Neural cell (in vitro differentiated cells): ENCODE data around the gene ITIH4.

Experiments
- EP300 ChIP-seq: fragments of 450-650 bp; conservative IDR thresholded peaks from 2 replicates; pipeline ENCODE4 v1.6.1; 2014; ENCODE audit warnings: antibody characterized with exemption, mild to moderate bottlenecking, moderate library complexity; ENCODE audit not compliant: poor library complexity, severe bottlenecking
- EZH2 ChIP-seq: fragments of 200-600, 300-800 bp; shearing (Covaris generic), sonication (generic); IDR thresholded peaks from 2 replicates; pipeline ENCODE4 v1.6.1; 2014; ENCODE audit warnings: antibody characterized with exemption, low read length, borderline replicate concordance, mild to moderate bottlenecking; ENCODE audit not compliant: insufficient read depth, poor library complexity, severe bottlenecking
- MXI1 ChIP-seq: fragments of 450-650 bp; conservative IDR thresholded peaks from 2 replicates; pipeline ENCODE4 v1.6.1; 2014; ENCODE audit warnings: antibody characterized with exemption, mild to moderate bottlenecking; ENCODE audit not compliant: poor library complexity, severe bottlenecking
- POLR2AphosphoS5 ChIP-seq: IDR thresholded peaks from 2 replicates; pipeline ENCODE4 v1.6.1; 2012
- REST ChIP-seq: IDR thresholded peaks from 2 replicates; pipeline ENCODE4 v1.6.1; 2012; ENCODE audit warnings: borderline replicate concordance
- TAF1 ChIP-seq: IDR thresholded peaks from 2 replicates; pipeline ENCODE4 v1.6.1; 2012; ENCODE audit warnings: low read depth
- TF ChIP-seq, protein P1 (sequence below): fragments of 450-650 bp; IDR thresholded peaks from 2 replicates; pipeline ENCODE4 v1.5.1; 2014; ENCODE audit warnings: antibody characterized with exemption, mild to moderate bottlenecking, moderate library complexity; ENCODE audit not compliant: poor library complexity, severe bottlenecking

DNA sequence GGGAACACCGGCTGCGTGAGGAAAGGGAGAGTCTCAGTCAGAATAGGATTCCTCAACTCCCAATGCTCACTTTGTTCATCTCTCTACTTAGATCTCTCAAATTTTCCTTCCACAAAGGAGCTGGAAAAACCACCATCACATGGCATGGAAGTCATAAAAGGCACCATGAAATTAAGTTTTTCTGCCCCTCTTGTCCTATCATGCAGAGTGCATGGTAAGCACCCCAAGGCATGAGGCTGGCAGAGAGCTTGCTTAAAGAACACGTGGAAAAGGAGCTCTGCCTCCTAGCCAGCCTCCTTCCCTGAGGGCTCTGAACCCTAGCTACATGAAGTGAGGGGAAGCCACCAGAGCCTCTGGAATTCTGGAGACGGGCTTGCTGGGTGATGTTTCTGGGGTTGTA lies 49.1 kb upstream of the ITIH4 start:
- TF ChIP-seq, protein P1, sequence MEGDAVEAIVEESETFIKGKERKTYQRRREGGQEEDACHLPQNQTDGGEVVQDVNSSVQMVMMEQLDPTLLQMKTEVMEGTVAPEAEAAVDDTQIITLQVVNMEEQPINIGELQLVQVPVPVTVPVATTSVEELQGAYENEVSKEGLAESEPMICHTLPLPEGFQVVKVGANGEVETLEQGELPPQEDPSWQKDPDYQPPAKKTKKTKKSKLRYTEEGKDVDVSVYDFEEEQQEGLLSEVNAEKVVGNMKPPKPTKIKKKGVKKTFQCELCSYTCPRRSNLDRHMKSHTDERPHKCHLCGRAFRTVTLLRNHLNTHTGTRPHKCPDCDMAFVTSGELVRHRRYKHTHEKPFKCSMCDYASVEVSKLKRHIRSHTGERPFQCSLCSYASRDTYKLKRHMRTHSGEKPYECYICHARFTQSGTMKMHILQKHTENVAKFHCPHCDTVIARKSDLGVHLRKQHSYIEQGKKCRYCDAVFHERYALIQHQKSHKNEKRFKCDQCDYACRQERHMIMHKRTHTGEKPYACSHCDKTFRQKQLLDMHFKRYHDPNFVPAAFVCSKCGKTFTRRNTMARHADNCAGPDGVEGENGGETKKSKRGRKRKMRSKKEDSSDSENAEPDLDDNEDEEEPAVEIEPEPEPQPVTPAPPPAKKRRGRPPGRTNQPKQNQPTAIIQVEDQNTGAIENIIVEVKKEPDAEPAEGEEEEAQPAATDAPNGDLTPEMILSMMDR = no peak
- TF ChIP-seq REST (no peak), POLR2AphosphoS5 (no peak), EZH2 (no peak), TAF1 (no peak), EP300 (no peak), MXI1 (no peak)
